Astrocyte of the spinal cord (primary cell): ENCODE data around the gene OR10D3.

Experiments
- DNase-seq: peaks from one replicate; pipeline ENCODE4 v3.0.0; 2011; ENCODE audit warnings: low read depth, low spot score
- H3K4me3 ChIP-seq: 2 replicates; pipeline ENCODE4 v1.5.1; 2011; ENCODE audit warnings: low read depth, mild to moderate bottlenecking, low read length, moderate library complexity
- in situ Hi-C: cut with HindIII; loops from 2 replicates; pipeline ENCODE4 v1.10.0; 2017; ENCODE audit warnings: low sequenced_read_pairs
- TF ChIP-seq, protein P1 (sequence below): IDR thresholded peaks from 2 replicates; pipeline ENCODE4 v1.5.1; 2012; ENCODE audit warnings: low read depth, mild to moderate bottlenecking, low read length, inconsistent platforms

Gene OR10D3

GRCh38 chr11:124172599-124172998 is 10.5 kb upstream of the OR10D3 start:
- no peak overlapping the region for H3K4me3 ChIP-seq
- no peak for DNase-seq
- TF ChIP-seq, protein P1, sequence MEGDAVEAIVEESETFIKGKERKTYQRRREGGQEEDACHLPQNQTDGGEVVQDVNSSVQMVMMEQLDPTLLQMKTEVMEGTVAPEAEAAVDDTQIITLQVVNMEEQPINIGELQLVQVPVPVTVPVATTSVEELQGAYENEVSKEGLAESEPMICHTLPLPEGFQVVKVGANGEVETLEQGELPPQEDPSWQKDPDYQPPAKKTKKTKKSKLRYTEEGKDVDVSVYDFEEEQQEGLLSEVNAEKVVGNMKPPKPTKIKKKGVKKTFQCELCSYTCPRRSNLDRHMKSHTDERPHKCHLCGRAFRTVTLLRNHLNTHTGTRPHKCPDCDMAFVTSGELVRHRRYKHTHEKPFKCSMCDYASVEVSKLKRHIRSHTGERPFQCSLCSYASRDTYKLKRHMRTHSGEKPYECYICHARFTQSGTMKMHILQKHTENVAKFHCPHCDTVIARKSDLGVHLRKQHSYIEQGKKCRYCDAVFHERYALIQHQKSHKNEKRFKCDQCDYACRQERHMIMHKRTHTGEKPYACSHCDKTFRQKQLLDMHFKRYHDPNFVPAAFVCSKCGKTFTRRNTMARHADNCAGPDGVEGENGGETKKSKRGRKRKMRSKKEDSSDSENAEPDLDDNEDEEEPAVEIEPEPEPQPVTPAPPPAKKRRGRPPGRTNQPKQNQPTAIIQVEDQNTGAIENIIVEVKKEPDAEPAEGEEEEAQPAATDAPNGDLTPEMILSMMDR: no peak
- in situ Hi-C loops: no loop called here

DNA sequence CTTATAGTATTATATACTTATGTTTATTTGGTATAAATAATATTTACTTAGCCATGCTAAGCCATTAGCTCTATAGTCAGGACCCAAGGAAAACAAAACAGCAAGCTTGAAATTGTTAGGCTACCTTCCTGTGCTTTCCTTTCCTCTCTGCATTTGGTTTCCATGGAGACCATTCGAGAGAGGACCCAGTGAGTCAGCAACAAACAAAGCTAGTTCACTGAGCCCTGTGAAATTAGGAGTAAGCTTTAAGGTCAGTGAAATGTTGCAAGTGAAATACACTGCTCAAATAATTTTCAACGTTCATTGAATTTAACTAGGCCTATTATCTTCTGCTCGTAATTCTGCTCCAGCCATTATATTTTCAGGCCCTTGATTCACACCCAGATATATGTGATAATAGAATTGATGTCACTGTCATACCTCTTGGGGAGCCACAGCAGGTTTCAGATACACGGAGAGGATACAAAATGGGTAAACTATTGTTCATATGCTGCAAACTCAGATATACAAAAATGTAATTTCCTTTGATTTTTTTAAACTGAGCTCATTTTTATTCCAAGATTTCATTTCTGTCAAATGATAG is 9.1 kb upstream of the OR10D3 start:
- DNase-seq: peak; percentile 84
- H3K4me3 ChIP-seq: no peak overlapping the region
- in situ Hi-C loops: no loop called here
- TF ChIP-seq, protein P1: no peak

DNA sequence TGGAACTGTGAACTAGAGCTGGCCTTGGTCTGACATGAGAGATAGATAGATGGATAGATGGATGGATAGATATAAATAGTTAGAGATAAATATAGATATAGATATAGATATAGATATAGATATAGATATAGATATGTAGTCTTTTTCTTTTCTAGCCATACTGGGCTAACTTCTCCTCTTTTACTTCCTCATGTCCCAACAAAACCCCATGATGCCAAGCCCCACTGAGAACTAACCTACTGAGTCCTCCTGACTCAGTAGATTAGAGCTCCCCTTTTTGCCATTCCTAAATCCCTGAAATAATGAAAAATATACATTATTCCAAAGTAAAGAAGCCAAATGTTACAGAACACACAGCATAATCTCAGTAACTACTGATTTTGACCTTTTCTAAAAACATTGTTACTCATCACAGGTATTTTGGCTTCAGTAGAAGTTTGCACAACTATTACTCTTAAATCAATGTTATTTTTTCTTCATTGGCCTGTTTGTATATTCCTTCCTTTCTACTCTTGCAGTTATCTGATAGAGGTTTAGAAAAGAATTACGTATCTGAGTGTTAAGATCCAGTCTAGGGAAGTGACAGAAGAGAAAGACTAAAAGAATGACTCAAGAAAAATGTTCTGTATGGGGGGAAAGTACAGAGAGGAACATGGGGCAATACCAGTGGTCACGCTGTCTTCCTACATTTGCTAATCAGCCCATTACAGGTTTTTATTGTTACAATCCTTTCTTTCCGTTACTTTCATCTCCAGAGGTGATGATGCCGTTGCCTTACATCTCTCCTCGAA is 6.0 kb upstream of the OR10D3 start:
- in situ Hi-C loops: no loop called here

GRCh38 chr11:124179310-124179709 is 3.8 kb upstream of the OR10D3 start:
- H3K4me3 ChIP-seq: no peak overlapping the region
- in situ Hi-C loops: no loop called here
- TF ChIP-seq, protein P1: no peak
- DNase-seq: no peak

More for the DNA sequence above, 6.0 kb upstream of the OR10D3 start:
- DNase-seq: no peak
- no peak overlapping the region for H3K4me3 ChIP-seq
- TF ChIP-seq, protein P1: no peak

- H3K4me3 ChIP-seq: no peak overlapping the region
- TF ChIP-seq, protein P1: no peak
- in situ Hi-C loops: no loop called here
- DNase-seq: no peak
These were observed 7.4 kb downstream of the OR10D3 start for GRCh38 chr11:124190298-124191139.

- in situ Hi-C loops: no loop called here
- no peak overlapping the region for H3K4me3 ChIP-seq
- TF ChIP-seq, protein P1: no peak
- DNase-seq: no peak
These were observed 10.3 kb downstream of the OR10D3 start for GRCh38 chr11:124193221-124194010.
